ENCODE results near the gene SURF1. TPM values are rescaled to one million over a fixed set of nuclear protein-coding genes. Genes with fewer than 3 reads are reported as not detected.

SURF1 gene
- total and polyA plus RNA-seq, 9 of the 15 experiments (the other 6 are each of a cell fraction or from before 2014, with no cell fraction given), result 16.1 to 31.3 (median 20.9) TPM

DNA sequence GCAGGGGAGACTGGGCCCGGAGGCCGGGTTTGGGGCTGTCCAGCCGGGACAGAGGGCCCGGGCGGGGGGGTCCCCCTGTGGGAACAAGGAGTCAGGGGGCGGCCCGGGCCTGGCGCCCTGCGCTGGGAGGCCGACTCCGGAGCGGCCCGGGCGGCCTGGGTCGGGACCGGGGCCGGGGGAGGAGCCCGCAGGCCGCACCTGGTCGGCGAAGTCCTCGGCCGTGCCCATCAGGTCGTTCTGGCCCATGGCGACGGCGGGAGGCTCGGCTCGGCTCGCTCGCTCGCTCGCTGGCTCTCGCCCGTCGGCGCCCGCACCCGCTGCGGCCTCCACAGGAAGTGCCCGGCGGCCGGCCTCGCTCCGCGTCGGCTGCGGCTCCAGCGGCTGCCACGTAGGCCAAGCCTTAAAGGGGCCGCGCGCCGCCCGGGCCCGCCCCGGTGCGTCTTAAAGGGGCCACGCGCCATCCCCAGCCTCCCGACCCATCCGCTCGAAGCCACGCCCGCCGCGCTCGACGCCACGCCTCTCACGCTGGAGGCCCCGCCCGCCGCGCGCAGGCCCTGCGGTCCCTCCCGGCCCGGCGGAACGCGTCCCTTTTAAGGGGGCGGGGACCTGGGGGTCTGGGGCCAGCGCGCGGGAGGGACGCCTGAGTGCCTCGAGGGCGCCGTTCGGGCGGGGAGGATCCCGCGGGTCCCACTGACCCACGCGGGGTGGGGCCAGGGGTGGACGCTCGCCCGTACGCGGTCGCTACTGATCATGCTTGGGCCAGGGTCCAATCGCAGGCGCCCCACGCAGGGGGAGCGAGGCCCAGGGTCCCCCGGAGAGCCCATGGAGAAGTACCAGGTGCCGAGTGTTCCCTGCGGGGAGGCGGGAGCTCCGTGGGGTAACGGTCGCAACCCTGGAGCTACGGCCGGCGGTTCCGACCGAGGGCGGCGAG, 19.7 kb upstream of the SURF1 start, which contains the start of the genes STKLD1 and SURF4 (continued):
- no peak for TF ChIP-seq ZNF609 (CRISPR knock-in tag; IDR thresholded peaks at IDR 0.05; ENCODE audit: borderline replicate concordance)
- TF ChIP-seq CBX5 (IDR thresholded peaks at IDR 0.05; ENCODE audit: borderline replicate concordance, low read depth), result no peak
- TF ChIP-seq, protein P1, sequence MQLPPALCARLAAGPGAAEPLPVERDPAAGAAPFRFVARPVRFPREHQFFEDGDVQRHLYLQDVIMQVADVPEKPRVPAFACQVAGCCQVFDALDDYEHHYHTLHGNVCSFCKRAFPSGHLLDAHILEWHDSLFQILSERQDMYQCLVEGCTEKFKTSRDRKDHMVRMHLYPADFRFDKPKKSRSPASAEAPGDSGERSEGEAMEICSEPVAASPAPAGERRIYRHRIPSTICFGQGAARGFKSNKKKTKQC (CRISPR knock-in tag; IDR thresholded peaks at IDR 0.05), result peak; percentile 94
- TF ChIP-seq HMGN3 (IDR thresholded peaks at IDR 0.05; ENCODE audit: borderline replicate concordance, extremely low read depth, insufficient read length, low read depth, low read length), result peak; percentile 27
- no peak; the same call in 1 of the 2 replicates for TF ChIP-seq ZNF124 (CRISPR knock-in tag; IDR thresholded peaks at IDR 0.05)
- no peak for TF ChIP-seq RBM17 (IDR thresholded peaks at IDR 0.05; ENCODE audit: borderline replicate concordance, low read depth, low read length)
- peak in 1 of 2 experiments; percentile 45; a peak in 1 of 4 replicates for TF ChIP-seq RCOR1 (IDR thresholded peaks at IDR 0.05; ENCODE audit: borderline replicate concordance in 1 of 2, low read depth in 2 of 2, low read length in 2 of 2)
- TF ChIP-seq MYNN (IDR thresholded peaks at IDR 0.05), result no peak
- TF ChIP-seq MYNN (CRISPR knock-in tag; IDR thresholded peaks at IDR 0.05), result no peak
- TF ChIP-seq, protein P2, sequence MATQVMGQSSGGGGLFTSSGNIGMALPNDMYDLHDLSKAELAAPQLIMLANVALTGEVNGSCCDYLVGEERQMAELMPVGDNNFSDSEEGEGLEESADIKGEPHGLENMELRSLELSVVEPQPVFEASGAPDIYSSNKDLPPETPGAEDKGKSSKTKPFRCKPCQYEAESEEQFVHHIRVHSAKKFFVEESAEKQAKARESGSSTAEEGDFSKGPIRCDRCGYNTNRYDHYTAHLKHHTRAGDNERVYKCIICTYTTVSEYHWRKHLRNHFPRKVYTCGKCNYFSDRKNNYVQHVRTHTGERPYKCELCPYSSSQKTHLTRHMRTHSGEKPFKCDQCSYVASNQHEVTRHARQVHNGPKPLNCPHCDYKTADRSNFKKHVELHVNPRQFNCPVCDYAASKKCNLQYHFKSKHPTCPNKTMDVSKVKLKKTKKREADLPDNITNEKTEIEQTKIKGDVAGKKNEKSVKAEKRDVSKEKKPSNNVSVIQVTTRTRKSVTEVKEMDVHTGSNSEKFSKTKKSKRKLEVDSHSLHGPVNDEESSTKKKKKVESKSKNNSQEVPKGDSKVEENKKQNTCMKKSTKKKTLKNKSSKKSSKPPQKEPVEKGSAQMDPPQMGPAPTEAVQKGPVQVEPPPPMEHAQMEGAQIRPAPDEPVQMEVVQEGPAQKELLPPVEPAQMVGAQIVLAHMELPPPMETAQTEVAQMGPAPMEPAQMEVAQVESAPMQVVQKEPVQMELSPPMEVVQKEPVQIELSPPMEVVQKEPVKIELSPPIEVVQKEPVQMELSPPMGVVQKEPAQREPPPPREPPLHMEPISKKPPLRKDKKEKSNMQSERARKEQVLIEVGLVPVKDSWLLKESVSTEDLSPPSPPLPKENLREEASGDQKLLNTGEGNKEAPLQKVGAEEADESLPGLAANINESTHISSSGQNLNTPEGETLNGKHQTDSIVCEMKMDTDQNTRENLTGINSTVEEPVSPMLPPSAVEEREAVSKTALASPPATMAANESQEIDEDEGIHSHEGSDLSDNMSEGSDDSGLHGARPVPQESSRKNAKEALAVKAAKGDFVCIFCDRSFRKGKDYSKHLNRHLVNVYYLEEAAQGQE (IDR thresholded peaks at IDR 0.05; ENCODE audit: borderline replicate concordance), result no peak; the same call in 1 of the 2 replicates
- TF ChIP-seq, protein P2 (CRISPR knock-in tag; IDR thresholded peaks at IDR 0.05; ENCODE audit: low read depth), result no peak
- 0 out of 2 replicates have a peak, but pooled peaks have one; percentile 50 for TF ChIP-seq NR2C2 (CRISPR knock-in tag; IDR thresholded peaks at IDR 0.05)
- peak; percentile 55 for TF ChIP-seq NR2C2 (tag; IDR thresholded peaks at IDR 0.05)
- TF ChIP-seq MAFK (IDR thresholded peaks at IDR 0.05; ENCODE audit: low read length), result no peak
